K562 (cell line): ENCODE data around the gene USP20. TPM values are rescaled to one million over a fixed set of nuclear protein-coding genes. Genes with fewer than 3 reads are reported as not detected.

ENCODE experiments used
- ATAC-seq: fragments of 200-7000 bp; cut with Tn5 transposase; 3 replicates; pipeline ENCODE4 v1.9.1; 2020; ENCODE audit warnings: moderate library complexity
- BruUV-seq: library from RNA; stranded (reverse); fragments of 400-500 nt; replicated peaks from 2 replicates; lab custom pipeline; 2021; lab: Mats Ljungman, UMichigan
- CTCF ChIA-PET: fragments of 300-600 bp; formaldehyde crosslinking; extraction: SDS; loops from one replicate; lab custom pipeline; 2021; ENCODE audit warnings: low intra/inter-chr PET ratio; lab: Yijun Ruan, JAX
- POLR2A ChIA-PET: fragments of 300-600, 350-650 bp; sonication (Branson Sonifier 250); formaldehyde crosslinking; extraction: SDS; loops from one replicate; lab custom pipeline; 2021; ENCODE audit warnings: antibody characterized with exemption, inconsistent platforms; lab: Yijun Ruan, JAX
- DNase-seq, 4 experiments: peaks; one replicate each; pipeline versions ENCODE4 v3.0.0 to v3.0.0-alpha.2; 2011 to 2018; ENCODE audit warnings: low spot score in 3 of 4, mixed read lengths in 3 of 4; ENCODE audit errors: extremely low read depth in 1 of 4
- FAIRE-seq: peaks from 2 replicates; lab custom pipeline; 2011; peaks lifted over from hg19 to GRCh38; lab: Jason Lieb, UNC
- H2AFZ ChIP-seq: 2 replicates; pipeline ENCODE4 v1.6.0; 2011; ENCODE audit warnings: low read depth, low read length, control low read depth, inconsistent platforms
- H3K27ac ChIP-seq: fragments of 200-600 bp; 3 replicates; pipeline ENCODE4 v1.8.0; 2011; ENCODE audit warnings: low read depth, mild to moderate bottlenecking, control low read depth, inconsistent platforms, low read length, moderate library complexity, mixed read lengths; ENCODE audit errors: extremely low read depth
- H3K27me3 ChIP-seq, 2 experiments: fragments of 300-600 bp in 1 of 2; 2 replicates in 1 of 2; 3 replicates in 1 of 2; pipeline versions ENCODE4 v1.6.0 to v1.8.0; 2011; ENCODE audit warnings: inconsistent platforms in 2 of 2, low read length in 2 of 2, mild to moderate bottlenecking in 1 of 2, mixed read lengths in 1 of 2, moderate library complexity in 1 of 2; ENCODE audit not compliant: control insufficient read depth in 2 of 2, insufficient read depth in 2 of 2
- H3K36me3 ChIP-seq: fragments of 300-600 bp; 3 replicates; pipeline ENCODE4 v1.8.0; 2011; ENCODE audit warnings: mild to moderate bottlenecking, low read length, inconsistent platforms; ENCODE audit not compliant: control insufficient read depth, insufficient read depth
- H3K4me1 ChIP-seq, 2 experiments: fragments of 200-600 bp in 1 of 2; replicated peaks in 1 of 2; 2 replicates in 1 of 2; 3 replicates in 1 of 2; pipeline versions ENCODE4 v1.5.1 to v1.8.0; 2011; ENCODE audit warnings: inconsistent platforms in 2 of 2, low read length in 2 of 2, mild to moderate bottlenecking in 1 of 2, mixed read lengths in 1 of 2, moderate library complexity in 1 of 2; ENCODE audit not compliant: control insufficient read depth in 2 of 2, insufficient read depth in 2 of 2
- H3K4me2 ChIP-seq: 2 replicates; pipeline ENCODE4 v1.6.1; 2011; ENCODE audit warnings: low read length, control low read depth, inconsistent platforms, mixed read lengths; ENCODE audit not compliant: insufficient read depth
- H3K4me3 ChIP-seq: fragments of 200-600 bp; sonication (generic), shearing (Covaris generic); 2 replicates; pipeline ENCODE4 v1.5.1; 2016; ENCODE audit warnings: control low read depth, inconsistent platforms
- H3K79me2 ChIP-seq: fragments of 200-600 bp; 3 replicates; pipeline ENCODE4 v1.8.0; 2011; ENCODE audit warnings: low read length, inconsistent platforms; ENCODE audit not compliant: control insufficient read depth, insufficient read depth
- H3K9ac ChIP-seq, 2 experiments: 2 replicates each; pipeline versions ENCODE4 v1.6.0 to v1.6.1; 2011; ENCODE audit warnings: low read depth in 2 of 2, low read length in 2 of 2, control low read depth in 1 of 2, inconsistent platforms in 1 of 2, mild to moderate bottlenecking in 1 of 2, mixed read lengths in 1 of 2; ENCODE audit not compliant: insufficient read depth in 1 of 2
- H3K9me1 ChIP-seq: one replicate; pipeline ENCODE4 v1.6.0; 2011; ENCODE audit warnings: inconsistent platforms, mild to moderate bottlenecking, low read length, moderate library complexity; ENCODE audit not compliant: control insufficient read depth, insufficient read depth
- H3K9me3 ChIP-seq: replicated peaks from 2 replicates; pipeline ENCODE4 v1.5.1; 2011; ENCODE audit warnings: low read depth, low read length, inconsistent platforms; ENCODE audit not compliant: control insufficient read depth, insufficient read depth
- H4K20me1 ChIP-seq: replicated peaks from 2 replicates; pipeline ENCODE4 v1.6.1; 2011; ENCODE audit warnings: low read length, inconsistent platforms, mixed read lengths; ENCODE audit not compliant: control insufficient read depth, insufficient read depth
- ARID2 ChIP-seq: fragments of 450-650 bp; IDR thresholded peaks from 2 replicates; pipeline ENCODE4 v1.6.1; 2017; ENCODE audit warnings: antibody characterized with exemption, mild to moderate bottlenecking
- CBFA2T3 ChIP-seq: fragments of 450-650 bp; IDR thresholded peaks from 2 replicates; pipeline ENCODE4 v1.6.1; 2017
- CBX5 ChIP-seq: IDR thresholded peaks from 2 replicates; pipeline ENCODE4 v1.6.1; 2014; ENCODE audit warnings: low read depth, borderline replicate concordance
- MTA2 ChIP-seq: fragments of 450-650 bp; IDR thresholded peaks from 2 replicates; pipeline ENCODE4 v1.6.1; 2016; ENCODE audit warnings: low read depth
- MYBL2 ChIP-seq, 2 experiments: fragments of 450-650 bp in 1 of 2; sonication (generic) in 1 of 2; formaldehyde crosslinking in 1 of 2; IDR thresholded peaks; 2 replicates each; pipeline versions ENCODE4 v1.6.1 to v1.8.1; 2017 to 2022; ENCODE audit warnings: borderline replicate concordance in 1 of 2, inconsistent platforms in 1 of 2, low read depth in 1 of 2, mild to moderate bottlenecking in 1 of 2, missing genetic modification reagents in 1 of 2, moderate library complexity in 1 of 2
- PRMT5 ChIP-seq: sonication (generic); formaldehyde crosslinking; IDR thresholded peaks from 2 replicates; pipeline ENCODE4 v1.5.0; 2020; ENCODE audit warnings: missing genetic modification reagents
- PTBP1 ChIP-seq: fragments of 200-400 bp; formaldehyde crosslinking; IDR thresholded peaks from 2 replicates; pipeline ENCODE4 v1.6.1; 2017; ENCODE audit warnings: low read depth, low read length
- RAD51 ChIP-seq: fragments of 450-650 bp; IDR thresholded peaks from 2 replicates; pipeline ENCODE4 v1.7.1; 2016; ENCODE audit warnings: low read depth, mild to moderate bottlenecking, borderline replicate concordance
- SETDB1 ChIP-seq: IDR thresholded peaks from one replicate; pipeline ENCODE4 v1.6.1; 2012; ENCODE audit warnings: low read length, control low read depth, inconsistent platforms
- SIN3B ChIP-seq: fragments of 450-650 bp; IDR thresholded peaks from 2 replicates; pipeline ENCODE4 v1.6.1; 2017; ENCODE audit warnings: low read depth, mild to moderate bottlenecking, moderate library complexity
- SOX6 ChIP-seq: fragments of 450-650 bp; IDR thresholded peaks from 2 replicates; pipeline ENCODE4 v1.6.1; 2014; ENCODE audit warnings: mild to moderate bottlenecking
- TCFL5 ChIP-seq: fragments of 250-450 bp; sonication (Bioruptor Pico); conservative IDR thresholded peaks from 2 replicates; pipeline ENCODE4 v1.6.1; 2021; ENCODE audit warnings: mild to moderate bottlenecking, moderate library complexity, matching md5 sums
- YY1 ChIP-seq, 3 experiments: IDR thresholded peaks; 2 replicates each; pipeline ENCODE4 v1.6.1; 2011; ENCODE audit warnings: low read length in 2 of 3, mild to moderate bottlenecking in 2 of 3, moderate library complexity in 2 of 3, borderline replicate concordance in 1 of 3, control low read depth in 1 of 3, low read depth in 1 of 3; ENCODE audit not compliant: insufficient read depth in 3 of 3, insufficient replicate concordance in 2 of 3, control insufficient read depth in 1 of 3, insufficient read length in 1 of 3; ENCODE audit errors: extremely low read depth in 1 of 3
- ZFPM2 ChIP-seq: fragments of 250-450 bp; sonication (Bioruptor Pico); IDR thresholded peaks from 2 replicates; pipeline ENCODE4 v1.5.1; 2022; ENCODE audit warnings: mild to moderate bottlenecking
- ZNF644 ChIP-seq: fragments of 200-800 bp; sonication (Bioruptor generic); IDR thresholded peaks from 2 replicates; pipeline ENCODE4 v1.6.1; 2016; ENCODE audit warnings: low read depth, missing genetic modification characterization, missing compliant biosample characterization
- ZNF668 ChIP-seq: fragments of 250-450 bp; sonication (Bioruptor Pico); IDR thresholded peaks from 2 replicates; pipeline ENCODE4 v1.8.0; 2022; ENCODE audit warnings: mild to moderate bottlenecking, inconsistent platforms
- ZNF696 ChIP-seq: fragments of 250-450 bp; sonication (Bioruptor Pico); conservative IDR thresholded peaks from 2 replicates; pipeline ENCODE4 v1.4.0; 2020; ENCODE audit warnings: mild to moderate bottlenecking, moderate library complexity
- WGBS: fragments of 100-300 bp; shearing (Covaris generic); methylation state at CpG from one replicate; pipeline ENCODE4 v1.1.6; 2016; ENCODE audit warnings: low coverage, mixed read lengths; ENCODE audit not compliant: insufficient coverage; ENCODE audit errors: missing lambda C conversion rate; 5-methylcytosine and 5-hydroxymethylcytosine counted together
- in situ Hi-C: fragments of 300-500 bp; cut with MboI; formaldehyde crosslinking; loops from 4 replicates; pipeline ENCODE4 v1.15.0; 2018; ENCODE audit warnings: inconsistent platforms, mixed read lengths
- intact Hi-C: fragments of 100-400 bp; cut with micrococcal nuclease; formaldehyde crosslinking; loops from 2 replicates; pipeline ENCODE4 v1.14.2; 2022
- polyA plus RNA-seq, 8 experiments: library from polyadenylated mRNA; depleted of rRNA in 4 of 8; stranded (reverse) in 5 of 8; unstranded in 3 of 8; fragments of >200 nt; fragmentation: Nextera tagmentation in 2 of 8; fragmentation: Illumina TruSeq in 1 of 8; extraction: Ambion mirVana in 2 of 8; extraction: Trizol in 1 of 8; gene quantifications; 2 replicates each; pipeline versions ENCODE4 v1.2.1 to v1.2.3, GENCODE V29; 2011 to 2014; ENCODE audit warnings: inconsistent platforms in 1 of 8, missing spikeins in 1 of 8
- total RNA-seq, 7 experiments: library from RNA; depleted of rRNA in 6 of 7; stranded (reverse); fragments of >200 nt in 6 of 7; fragmentation: Illumina TruSeq in 2 of 7; extraction: Trizol in 2 of 7; gene quantifications; 2 replicates each; pipeline versions ENCODE4 v1.2.1 to v1.2.3, GENCODE V29; 2011 to 2021; ENCODE audit warnings: low replicate concordance in 1 of 7
- TF ChIP-seq, protein P1 (sequence below), 2 experiments: fragments of 450-650 bp in 1 of 2; IDR thresholded peaks; 2 replicates each; pipeline ENCODE4 v1.6.1; 2011 to 2017; ENCODE audit warnings: low read depth in 2 of 2, antibody characterized with exemption in 1 of 2, borderline replicate concordance in 1 of 2, low read length in 1 of 2, mild to moderate bottlenecking in 1 of 2, mixed read lengths in 1 of 2; ENCODE audit not compliant: control insufficient read depth in 1 of 2

The USP20 gene
- total and polyA plus RNA-seq, 9 of the 15 experiments (the other 6 are each of a cell fraction or from before 2014, with no cell fraction given) = 1.9 to 136 (median 49.1) TPM

DNA sequence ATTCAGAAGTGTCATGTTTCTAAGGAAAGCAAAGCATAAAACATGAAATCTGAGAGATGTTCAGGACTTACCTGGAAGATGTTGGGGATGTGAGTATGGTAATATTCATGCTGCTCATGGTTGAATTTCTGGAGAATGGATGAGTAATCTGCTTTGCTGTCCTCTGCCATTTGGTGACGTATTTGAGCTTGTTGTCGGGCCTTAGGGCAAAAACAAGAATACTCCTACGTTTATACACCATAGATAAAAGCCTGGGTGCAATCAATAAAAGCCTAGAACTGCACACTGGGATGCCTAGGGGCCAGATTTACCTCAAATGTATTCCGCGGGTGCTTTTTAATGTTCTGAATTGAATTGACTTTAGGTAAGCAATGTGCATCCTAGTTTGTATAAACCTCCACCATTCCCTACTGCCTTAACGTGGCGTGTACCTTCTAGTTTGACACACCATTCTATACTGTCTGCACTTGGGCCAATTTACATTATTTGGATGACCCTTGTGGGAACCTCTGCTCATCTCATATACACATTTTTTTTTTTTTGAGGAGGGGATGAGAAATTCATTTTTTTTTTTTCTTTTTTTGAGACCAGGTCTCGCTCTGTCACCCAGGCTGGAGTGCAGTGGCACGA lies 94.4 kb downstream of the USP20 start (continued):
- TF ChIP-seq, protein P1, sequence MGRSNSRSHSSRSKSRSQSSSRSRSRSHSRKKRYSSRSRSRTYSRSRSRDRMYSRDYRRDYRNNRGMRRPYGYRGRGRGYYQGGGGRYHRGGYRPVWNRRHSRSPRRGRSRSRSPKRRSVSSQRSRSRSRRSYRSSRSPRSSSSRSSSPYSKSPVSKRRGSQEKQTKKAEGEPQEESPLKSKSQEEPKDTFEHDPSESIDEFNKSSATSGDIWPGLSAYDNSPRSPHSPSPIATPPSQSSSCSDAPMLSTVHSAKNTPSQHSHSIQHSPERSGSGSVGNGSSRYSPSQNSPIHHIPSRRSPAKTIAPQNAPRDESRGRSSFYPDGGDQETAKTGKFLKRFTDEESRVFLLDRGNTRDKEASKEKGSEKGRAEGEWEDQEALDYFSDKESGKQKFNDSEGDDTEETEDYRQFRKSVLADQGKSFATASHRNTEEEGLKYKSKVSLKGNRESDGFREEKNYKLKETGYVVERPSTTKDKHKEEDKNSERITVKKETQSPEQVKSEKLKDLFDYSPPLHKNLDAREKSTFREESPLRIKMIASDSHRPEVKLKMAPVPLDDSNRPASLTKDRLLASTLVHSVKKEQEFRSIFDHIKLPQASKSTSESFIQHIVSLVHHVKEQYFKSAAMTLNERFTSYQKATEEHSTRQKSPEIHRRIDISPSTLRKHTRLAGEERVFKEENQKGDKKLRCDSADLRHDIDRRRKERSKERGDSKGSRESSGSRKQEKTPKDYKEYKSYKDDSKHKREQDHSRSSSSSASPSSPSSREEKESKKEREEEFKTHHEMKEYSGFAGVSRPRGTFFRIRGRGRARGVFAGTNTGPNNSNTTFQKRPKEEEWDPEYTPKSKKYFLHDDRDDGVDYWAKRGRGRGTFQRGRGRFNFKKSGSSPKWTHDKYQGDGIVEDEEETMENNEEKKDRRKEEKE (IDR thresholded peaks at IDR 0.05; ENCODE audit: borderline replicate concordance in 1 of 2, control insufficient read depth in 1 of 2, low read depth in 2 of 2, low read length in 1 of 2) = no peak

DNA sequence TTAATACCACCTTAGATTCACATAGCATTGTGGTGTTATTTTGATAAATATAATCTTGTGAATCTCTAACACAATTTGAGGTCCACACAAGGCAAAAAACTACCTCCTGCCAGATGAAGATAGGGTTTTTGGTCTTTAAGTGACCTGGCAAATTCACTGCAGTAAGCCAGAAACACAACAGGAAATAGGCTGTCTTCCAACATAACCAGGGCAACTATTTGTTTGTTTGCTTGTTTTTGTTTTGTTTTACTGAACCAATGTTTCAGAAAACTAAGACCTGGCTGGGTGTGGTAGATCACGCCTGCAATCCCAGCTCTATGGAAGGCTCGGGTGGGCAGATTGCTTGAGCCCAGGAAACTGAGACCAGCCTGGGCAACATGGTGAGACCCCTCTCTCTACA lies 95.5 kb downstream of the USP20 start:
- peak overlapping the region; percentile 34; the same call in 1 of the 2 replicates for H3K4me2 ChIP-seq
- no peaks in the 10 kb centered on the region for H4K20me1 ChIP-seq
- ChIA-PET CTCF (no interaction called here), POLR2A (interaction anchor here (0.6 to 0.7 kb wide), 2 partner anchors 33 to 806 kb away, joined by 3 read pairs; no protein-coding TSS in a partner anchor)
- peak in 1 of 4 experiments; percentile 27 for DNase-seq
- no TSS peak for BruUV-seq
- peak overlapping the region; percentile 30; the same call in 2 of the 3 replicates for H3K27ac ChIP-seq
- peaks cover 4 to 31% of the 10 kb centered on the region in 2 experiments; a peak in 4 of 5 replicates for H3K4me1 ChIP-seq
- intact Hi-C loops (no loop called here), in situ Hi-C loops (no loop called here)
- no peak for ATAC-seq
- WGBS = 66% methylated on average over 2 of the region's 2 CpGs
- H3K9ac ChIP-seq = no peak overlapping the region
- peak overlapping the region; percentile 19; the same call in 1 of the 2 replicates for H2AFZ ChIP-seq
- no peaks in the 10 kb centered on the region for H3K9me3 ChIP-seq
- H3K79me2 ChIP-seq = no peaks in the 10 kb centered on the region
- H3K9me1 ChIP-seq = no peaks in the 10 kb centered on the region
- H3K27me3 ChIP-seq = no peaks in the 10 kb centered on the region
- no peak overlapping the region for H3K4me3 ChIP-seq
- peak; percentile 75 for FAIRE-seq
- H3K36me3 ChIP-seq = no peaks in the 10 kb centered on the region
- TF ChIP-seq SIN3B = no peak
- TF ChIP-seq ZFPM2 (CRISPR knock-in tag) = no peak
- no peak for TF ChIP-seq CBX5
- no peak for TF ChIP-seq ARID2
- no peak for TF ChIP-seq PTBP1
- 0 out of 2 replicates have a peak, but pooled peaks have one; percentile 8 for TF ChIP-seq MTA2
- no peak for TF ChIP-seq ZNF668
- peak; percentile 21; the same call in 1 of the 2 replicates for TF ChIP-seq SOX6
- TF ChIP-seq PRMT5 (CRISPR knock-in tag) = no peak
- TF ChIP-seq SETDB1 = no peak
- no peak for TF ChIP-seq YY1 (IDR thresholded peaks at IDR 0.05; ENCODE audit: borderline replicate concordance in 1 of 3, control insufficient read depth in 1 of 3, extremely low read depth in 1 of 3, insufficient read depth in 3 of 3, insufficient read length in 1 of 3, insufficient replicate concordance in 2 of 3, low read depth in 1 of 3, low read length in 2 of 3)
- TF ChIP-seq ZNF644 = no peak
- peak; percentile 64 for TF ChIP-seq CBFA2T3
- no peak for TF ChIP-seq ZNF696 (CRISPR knock-in tag)
- TF ChIP-seq MYBL2 (IDR thresholded peaks at IDR 0.05; ENCODE audit: low read depth) = no peak
- no peak for TF ChIP-seq MYBL2 (CRISPR knock-in tag; IDR thresholded peaks at IDR 0.05; ENCODE audit: borderline replicate concordance)
- no peak for TF ChIP-seq TCFL5
- no peak for TF ChIP-seq RAD51
